Effector CD8-positive, alpha-beta T cell (primary cell): ENCODE measurements around the gene MRE11.
"Not testable (repeated sequence)": the region's sequence is repeated elsewhere in the genome, so short reads cannot be mapped to it uniquely, and the experiment has no call there.

ENCODE experiments used
- DNase-seq: peaks from one replicate; lab custom pipeline; 2025; lab: John Stamatoyannopoulos, UW

The MRE11 gene

GRCh38 chr11:94424011-94424410 is 69.6 kb downstream of the MRE11 start:
- no peak for DNase-seq

- DNase-seq: no peak
Measured at GRCh38 chr11:94423507-94423906, 70.1 kb downstream of the MRE11 start.

GRCh38 chr11:94418123-94418765 is 75.4 kb downstream of the MRE11 start:
- DNase-seq: no peak

- DNase-seq: no peak
Measured at GRCh38 chr11:94417386-94417987, 76.2 kb downstream of the MRE11 start.

GRCh38 chr11:94405062-94405833 is 88.4 kb downstream of the MRE11 start:
- DNase-seq: no peak

GRCh38 chr11:94402355-94402754 is 91.3 kb downstream of the MRE11 start:
- DNase-seq: no peak

- DNase-seq: no peak
Measured at GRCh38 chr11:94401773-94402265, 91.8 kb downstream of the MRE11 start.

- DNase-seq: no peak
Measured at GRCh38 chr11:94400839-94401772, 92.5 kb downstream of the MRE11 start, which contains the start of gene GPR83. Gene GPR83, minus strand, starts transcription at chr11:94401419. Its CDS starts 172 bp downstream, at chr11:94401247.

- DNase-seq: no peak
Measured at GRCh38 chr11:94400457-94400838, 93.2 kb downstream of the MRE11 start.

GRCh38 chr11:94400050-94400449 is 93.6 kb downstream of the MRE11 start:
- DNase-seq: no peak

GRCh38 chr11:94398101-94398500 is 95.5 kb downstream of the MRE11 start:
- DNase-seq: no peak

GRCh38 chr11:94396282-94396681 is 97.4 kb downstream of the MRE11 start:
- no peak for DNase-seq

GRCh38 chr11:94391937-94392336 is 101.7 kb downstream of the MRE11 start:
- DNase-seq: not testable (repeated sequence)

- no peak for DNase-seq
Measured at GRCh38 chr11:94379613-94380012, 114.0 kb downstream of the MRE11 start.

- no peak for DNase-seq
Measured at GRCh38 chr11:94376841-94377240, 116.8 kb downstream of the MRE11 start.

GRCh38 chr11:94370576-94370975 is 123.1 kb downstream of the MRE11 start:
- DNase-seq: not testable (repeated sequence)
